Fibroblast of gingiva (primary cell): ENCODE data around the gene TTC34.
"Not testable (repeated sequence)": the region's sequence is repeated elsewhere in the genome, so short reads cannot be mapped to it uniquely, and the experiment has no call there.

Experiments used
- DNase-seq: peaks from one replicate; pipeline ENCODE4 v3.0.0-alpha.2; 2011; ENCODE audit warnings: low read depth

TTC34 gene

GRCh38 chr1:2676726-2677125 lies 124.8 kb downstream of the TTC34 start:
- not testable (repeated sequence) for DNase-seq

DNA sequence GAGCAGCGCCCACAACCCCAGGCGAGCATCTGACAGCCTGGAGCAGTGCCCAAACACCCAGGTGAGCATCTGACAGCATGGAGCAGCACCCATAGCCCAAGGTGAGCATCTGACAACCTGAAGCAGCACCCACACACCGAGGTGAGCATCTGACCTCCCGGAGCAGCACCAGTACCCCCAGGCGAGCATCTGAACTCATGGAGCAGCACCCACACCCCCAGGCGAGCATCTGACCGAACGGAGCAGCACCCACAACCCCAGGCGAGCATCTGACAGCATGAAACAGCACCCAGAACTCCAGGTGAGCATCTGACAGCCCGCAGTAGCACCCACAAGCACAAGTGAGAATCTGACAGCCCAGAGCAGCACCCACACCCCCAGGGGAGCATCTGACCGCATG lies 129.8 kb downstream of the TTC34 start:
- DNase-seq, result not testable (repeated sequence)

DNA sequence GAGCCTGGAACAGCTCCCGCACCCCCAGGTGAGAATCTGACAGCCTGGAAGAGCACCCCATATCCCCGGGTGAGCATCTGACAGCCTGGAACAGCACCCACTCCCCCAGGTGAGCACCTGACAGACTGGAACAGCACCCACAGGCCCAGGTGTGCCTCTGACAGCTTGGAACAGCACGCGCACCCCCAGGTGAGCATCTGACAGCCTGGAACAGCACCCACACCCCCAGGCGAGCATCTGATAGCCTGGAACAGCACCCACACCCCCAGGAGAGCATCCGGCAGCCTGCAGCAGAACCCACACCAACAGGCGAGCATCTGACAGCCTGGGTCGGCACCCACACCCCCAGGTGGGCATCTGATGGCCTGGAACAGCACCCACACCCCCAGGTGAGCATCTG lies 141.7 kb downstream of the TTC34 start:
- not testable (repeated sequence) for DNase-seq

DNA sequence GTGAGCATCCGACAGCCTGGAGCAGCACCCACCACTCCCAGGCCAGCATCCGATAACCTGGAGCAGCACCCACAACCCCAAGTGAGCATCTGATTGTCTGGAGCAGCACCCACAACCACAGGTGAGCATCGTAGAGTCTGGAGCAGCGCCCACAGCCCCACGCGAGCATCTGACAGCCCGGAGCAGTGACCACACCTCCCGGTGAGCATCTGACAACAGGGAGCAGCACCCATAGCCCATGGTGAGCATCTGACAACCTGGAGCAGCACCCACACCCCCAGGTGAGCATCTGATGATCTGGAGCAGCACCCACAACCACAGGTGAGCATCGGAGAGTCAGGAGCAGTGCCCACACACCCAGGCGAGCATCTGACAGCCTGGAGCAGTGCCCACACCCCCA lies 143.6 kb downstream of the TTC34 start:
- not testable (repeated sequence) for DNase-seq

DNA sequence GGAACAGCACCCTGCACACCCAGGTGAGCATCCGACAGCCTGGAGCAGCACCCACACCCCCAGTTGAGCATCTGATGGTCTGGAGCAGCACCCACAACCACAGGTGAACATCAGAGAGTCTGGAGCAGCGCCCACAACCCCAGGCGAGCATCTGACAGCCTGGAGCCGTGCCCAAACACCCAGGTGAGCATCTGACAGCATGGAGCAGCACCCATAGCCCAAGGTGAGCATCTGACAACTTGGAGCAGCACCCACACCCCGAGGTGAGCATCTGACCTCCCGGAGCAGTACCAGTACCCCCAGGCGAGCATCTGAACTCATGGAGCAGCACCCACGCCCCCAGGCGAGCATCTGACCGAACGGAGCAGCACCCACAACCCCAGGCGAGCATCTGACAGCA lies 144.4 kb downstream of the TTC34 start:
- not testable (repeated sequence) for DNase-seq

GRCh38 chr1:2655598-2656434 lies 145.7 kb downstream of the TTC34 start:
- DNase-seq, result peak; percentile 13

DNA sequence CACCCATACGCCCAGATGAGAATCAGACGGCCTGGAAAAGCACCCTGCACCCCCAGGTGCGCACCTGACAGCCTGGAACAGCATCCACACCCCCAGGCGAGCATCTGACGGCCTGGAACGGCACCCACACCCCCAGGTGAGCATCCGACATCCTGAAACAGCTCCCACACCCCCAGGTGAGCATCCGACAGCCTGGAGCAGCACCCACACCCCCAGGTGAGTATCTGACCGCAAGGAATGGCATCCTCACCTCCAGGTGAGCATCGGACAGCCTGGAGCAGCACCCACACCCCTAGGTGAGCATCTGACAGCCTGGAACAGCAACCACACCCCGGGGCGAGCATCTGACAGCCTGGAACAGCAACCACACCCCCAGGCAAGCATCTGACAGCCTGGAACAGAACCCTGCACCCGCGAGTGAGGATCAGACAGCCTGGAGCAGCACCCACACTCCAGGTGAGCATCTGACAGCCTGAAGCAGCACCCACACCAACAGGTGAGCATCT lies 147.0 kb downstream of the TTC34 start:
- peak; percentile 11 for DNase-seq

DNA sequence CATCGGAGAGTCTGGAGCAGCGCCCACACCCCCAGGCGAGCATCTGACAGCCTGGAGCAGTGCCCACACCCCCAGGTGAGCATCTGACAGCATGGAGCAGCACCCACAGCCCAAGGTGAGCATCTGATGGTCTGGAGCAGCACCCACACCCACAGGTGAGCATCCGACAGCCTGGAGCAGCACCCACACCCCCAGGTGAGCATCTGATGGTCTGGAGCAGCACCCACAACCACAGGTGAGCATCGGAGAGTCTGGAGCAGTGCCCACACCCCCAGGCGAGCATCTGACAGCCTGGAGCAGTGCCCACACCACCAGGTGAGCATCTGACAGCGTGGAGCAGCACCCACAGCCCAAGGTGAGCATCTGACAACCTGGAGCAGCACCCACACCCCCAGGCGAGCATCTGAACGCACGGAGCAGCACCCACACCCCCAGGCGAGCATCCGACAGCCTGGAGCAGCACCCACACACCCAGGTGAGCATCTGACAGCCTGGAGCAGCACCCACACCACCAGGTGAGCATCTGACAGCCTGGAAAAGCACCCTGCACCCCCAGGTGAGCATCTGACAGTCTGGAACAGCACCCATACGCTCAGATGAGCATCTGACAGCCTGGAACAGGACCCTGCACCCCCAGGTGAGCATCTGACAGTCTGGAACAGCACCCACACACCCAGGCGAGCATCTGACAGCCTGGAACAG lies 147.6 kb downstream of the TTC34 start:
- peak; percentile 17 for DNase-seq

DNA sequence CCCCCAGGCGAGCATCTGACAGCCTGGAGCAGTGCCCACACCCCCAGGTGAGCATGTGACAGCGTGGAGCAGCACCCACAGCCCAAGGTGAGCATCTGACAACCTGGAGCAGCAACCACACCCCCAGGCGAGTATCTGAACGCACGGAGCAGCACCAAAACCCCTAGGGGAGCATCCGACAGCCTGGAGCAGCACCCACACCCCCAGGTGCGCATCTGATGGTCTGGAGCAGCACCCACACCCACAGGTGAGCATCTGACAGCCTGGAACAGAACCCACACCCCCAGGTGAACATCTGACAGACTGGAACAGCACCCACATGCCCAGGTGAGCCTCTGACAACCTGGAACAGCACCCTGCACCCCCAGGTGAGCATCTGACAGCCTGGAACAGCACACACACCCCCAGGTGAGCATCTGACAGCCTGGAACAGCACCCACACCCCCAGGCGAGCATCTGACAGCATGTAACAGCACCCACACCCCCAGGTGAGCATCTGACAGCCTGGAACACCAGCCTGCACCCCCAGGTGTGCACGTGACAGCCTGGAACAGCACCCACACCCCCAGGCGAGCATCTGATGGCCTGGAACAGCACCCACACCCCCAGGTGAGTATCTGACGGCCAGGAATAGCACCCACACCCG lies 148.4 kb downstream of the TTC34 start:
- not testable (repeated sequence) for DNase-seq

DNA sequence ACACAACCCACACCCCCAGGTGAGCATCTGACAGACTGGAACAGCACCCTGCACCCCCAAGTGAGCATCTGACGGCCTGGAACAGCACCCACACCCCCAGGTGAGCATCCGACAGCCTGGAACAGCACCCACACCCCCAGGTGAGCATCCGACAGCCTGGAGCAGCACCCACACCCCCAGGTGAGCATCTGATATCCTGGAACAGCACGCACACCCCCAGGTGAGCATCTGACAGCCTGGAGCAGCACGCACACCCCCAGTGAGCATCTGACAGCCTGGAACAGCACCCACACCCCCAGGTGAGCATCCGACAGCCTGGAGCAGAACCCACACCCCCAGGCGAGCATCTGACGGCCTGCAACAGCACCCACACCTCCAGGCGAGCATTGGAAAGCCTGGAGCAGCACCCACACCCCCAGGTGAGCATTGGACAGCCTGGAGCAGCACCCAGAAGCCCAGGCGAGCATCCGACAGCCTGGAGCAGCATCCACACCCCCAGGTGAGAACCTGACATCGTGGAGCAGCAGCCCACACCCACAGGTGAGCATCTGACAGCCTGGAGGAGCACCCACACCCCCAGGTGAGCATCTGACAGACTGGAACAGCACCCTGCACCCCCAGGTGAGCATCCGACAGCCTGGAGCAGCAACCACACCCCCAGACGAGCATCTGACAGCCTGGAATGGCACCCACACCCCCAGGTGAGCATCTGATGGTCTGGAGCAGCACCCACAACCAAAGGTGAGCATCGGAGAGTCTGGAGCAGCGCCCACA lies 149.2 kb downstream of the TTC34 start:
- not testable (repeated sequence) for DNase-seq

GRCh38 chr1:2650967-2651645 lies 150.4 kb downstream of the TTC34 start:
- DNase-seq, result no peak

GRCh38 chr1:2646837-2647236 lies 154.7 kb downstream of the TTC34 start:
- DNase-seq, result no peak

DNA sequence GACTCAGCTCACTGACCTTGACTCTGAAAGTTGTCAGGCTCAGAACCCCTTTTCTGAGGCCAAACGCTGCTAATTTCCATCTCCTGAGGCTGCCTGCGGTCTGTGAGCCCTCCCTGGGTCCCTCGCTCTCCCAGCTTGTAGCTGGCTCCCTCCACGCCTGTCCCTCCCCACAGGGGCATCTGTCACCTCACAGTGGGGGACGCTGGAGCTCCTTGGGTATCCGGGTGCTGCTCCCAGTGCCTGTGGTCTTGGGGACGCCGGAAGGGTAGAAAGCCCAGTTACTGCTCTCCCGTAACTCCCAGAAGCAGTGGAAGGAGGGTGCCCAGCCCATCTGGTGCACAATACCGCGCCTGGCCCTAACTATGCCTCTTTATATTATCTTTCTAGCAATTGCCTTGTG lies 155.7 kb downstream of the TTC34 start:
- no peak for DNase-seq

DNA sequence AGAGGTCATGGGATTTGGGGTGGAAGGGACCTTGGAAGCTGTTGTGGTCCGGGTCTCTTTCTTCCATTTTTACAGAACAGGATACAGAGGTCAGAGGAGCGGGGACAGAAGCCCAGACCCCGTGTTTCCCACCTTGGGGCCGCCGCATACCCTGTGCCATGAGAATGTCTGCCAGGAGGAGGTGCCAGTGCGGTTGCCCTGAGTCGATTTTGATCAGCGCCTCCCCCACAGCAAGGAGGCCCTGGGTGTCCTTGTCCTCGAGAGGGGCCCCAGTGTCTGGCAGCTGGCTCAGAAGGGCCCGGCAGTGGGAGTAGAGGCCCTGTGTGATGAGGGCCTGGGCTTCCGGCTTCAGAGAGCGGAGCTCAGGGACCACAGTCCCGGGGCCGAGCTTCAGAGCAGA lies 156.3 kb downstream of the TTC34 start:
- DNase-seq, result no peak

GRCh38 chr1:2644591-2645101 lies 156.8 kb downstream of the TTC34 start:
- no peak for DNase-seq

DNA sequence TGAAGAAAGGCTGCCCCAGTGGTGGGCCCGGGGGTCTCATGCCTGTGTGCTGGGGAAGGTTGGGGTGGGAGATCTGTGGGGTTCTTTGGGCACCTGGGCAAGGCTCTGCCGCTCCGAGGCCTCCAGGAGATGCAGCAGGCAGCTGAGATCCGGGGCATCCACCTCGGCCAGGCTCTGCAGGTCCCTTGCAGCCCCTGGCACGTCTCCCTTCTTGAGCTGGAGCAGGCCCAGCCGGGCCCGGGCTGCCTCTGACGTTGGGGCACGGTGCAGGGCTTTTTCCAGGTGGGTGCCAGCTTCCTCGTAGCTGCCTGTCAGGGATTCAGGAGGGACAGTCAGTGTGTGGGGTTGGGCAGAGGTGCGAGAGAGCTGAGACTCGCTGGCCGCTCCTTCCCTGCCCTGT lies 157.3 kb downstream of the TTC34 start:
- no peak for DNase-seq

GRCh38 chr1:2643414-2644077 lies 157.9 kb downstream of the TTC34 start:
- no peak for DNase-seq

DNA sequence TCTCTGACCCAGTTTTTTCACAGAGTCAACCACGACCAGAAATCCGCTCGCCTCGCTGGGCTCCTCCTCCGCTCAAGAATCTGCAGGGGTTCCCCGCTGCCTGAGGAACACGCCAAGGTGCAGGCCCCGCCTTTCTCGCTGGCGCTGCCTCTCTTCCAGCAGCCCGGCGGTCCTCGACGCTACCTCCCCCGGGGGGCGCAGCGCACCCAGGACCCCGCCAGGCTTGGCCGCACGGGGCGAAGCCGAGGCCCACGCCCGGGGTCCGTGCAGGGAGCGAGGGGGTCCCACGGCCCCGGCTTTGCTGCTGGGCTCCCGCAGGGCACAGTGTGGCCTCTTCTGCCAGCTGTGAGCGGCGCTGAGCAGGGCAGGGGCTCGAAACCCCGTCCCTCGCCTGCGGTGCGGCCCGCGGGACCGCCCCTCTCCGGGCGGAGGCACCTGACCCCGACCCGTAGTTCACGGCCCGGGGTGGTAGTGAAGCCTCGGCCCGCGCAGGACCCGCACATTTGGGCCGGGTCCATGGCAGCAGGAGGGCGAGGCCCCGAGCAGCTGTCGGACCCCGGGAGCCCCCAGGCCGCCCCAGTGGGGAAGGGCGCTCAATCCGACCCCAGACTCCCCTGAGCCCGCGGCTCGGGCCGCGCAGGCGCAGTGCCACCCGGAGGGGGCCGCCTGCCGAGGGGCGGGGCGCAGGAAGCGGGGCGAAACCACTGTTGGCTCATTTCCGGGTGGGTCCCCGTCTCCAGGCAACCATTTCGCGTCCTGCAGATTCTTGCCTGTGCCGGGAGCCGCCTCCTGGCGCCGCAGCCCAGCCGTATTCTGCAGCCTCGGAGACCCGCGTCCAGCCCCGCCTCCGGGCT lies 158.7 kb downstream of the TTC34 start:
- DNase-seq, result peak; percentile 83

DNA sequence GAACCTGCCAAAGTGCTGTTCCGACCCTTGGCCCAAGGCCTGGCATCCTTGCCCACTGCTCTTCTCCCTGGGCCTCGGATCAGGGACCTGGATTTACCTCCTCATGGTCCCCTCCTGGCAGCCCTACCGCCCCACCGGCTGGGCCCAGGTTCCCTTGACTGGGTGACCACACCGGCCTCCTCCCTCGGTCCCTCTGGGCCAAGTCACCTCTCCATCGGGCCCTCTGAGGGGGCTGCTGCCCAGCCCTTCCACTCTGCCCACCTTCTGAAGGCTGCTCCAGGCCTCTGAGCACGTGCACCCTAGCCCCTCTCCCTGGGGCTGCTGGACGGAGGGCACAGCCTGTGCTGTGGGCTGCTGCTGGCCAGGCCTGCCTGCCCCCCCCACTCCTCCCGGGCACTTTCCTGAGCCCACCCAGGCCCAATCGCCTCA lies 159.3 kb downstream of the TTC34 start:
- DNase-seq, result no peak
